SU-DHL-6 (cell line): ENCODE data around the gene LKAAEAR1.

Experiments used
- H2AFZ ChIP-seq: fragments of 200-600 bp; sonication (generic); 2 replicates; pipeline ENCODE4 v1.6.1; 2014; ENCODE audit warnings: low read depth, mild to moderate bottlenecking, moderate library complexity, mixed read lengths, antibody characterized with exemption, low read length; ENCODE audit not compliant: severe bottlenecking
- H3F3A ChIP-seq: fragments of 200-600 bp; shearing (Covaris generic); 2 replicates; pipeline ENCODE4 v1.6.0; 2016; ENCODE audit warnings: antibody characterized with exemption, mild to moderate bottlenecking; ENCODE audit not compliant: insufficient read depth
- H3K27ac ChIP-seq: fragments of 200-600 bp; sonication (generic); 2 replicates; pipeline ENCODE4 v1.5.1; 2016; ENCODE audit warnings: low read depth, mild to moderate bottlenecking, low read length, moderate library complexity, mixed read lengths
- H3K27me3 ChIP-seq: fragments of 200-600 bp; sonication (generic), shearing (Covaris generic); 2 replicates; pipeline ENCODE4 v1.6.0; 2014; ENCODE audit warnings: mild to moderate bottlenecking, low read length
- H3K36me3 ChIP-seq: fragments of 200-600 bp; sonication (generic); 2 replicates; pipeline ENCODE4 v1.6.1; 2014; ENCODE audit warnings: mild to moderate bottlenecking, low read length, mixed read lengths
- H3K4me2 ChIP-seq: fragments of 300-600, 200-600 bp; shearing (Covaris generic), sonication (generic); 2 replicates; pipeline ENCODE4 v1.6.0; 2014; ENCODE audit warnings: low read length, low read depth, mild to moderate bottlenecking; ENCODE audit not compliant: poor library complexity, severe bottlenecking
- H3K4me3 ChIP-seq: fragments of 200-600 bp; sonication (generic); 2 replicates; pipeline ENCODE4 v1.5.1; 2014; ENCODE audit warnings: antibody characterized with exemption, low read length, mild to moderate bottlenecking, mixed read lengths; ENCODE audit not compliant: insufficient read depth, poor library complexity, severe bottlenecking
- H3K79me2 ChIP-seq: fragments of 200-600 bp; sonication (generic); 2 replicates; pipeline ENCODE4 v1.6.1; 2014; ENCODE audit warnings: mild to moderate bottlenecking, low read length, moderate library complexity; ENCODE audit not compliant: insufficient read depth
- H3K9ac ChIP-seq: fragments of 200-600 bp; sonication (generic); 2 replicates; pipeline ENCODE4 v1.7.0; 2014; ENCODE audit warnings: mild to moderate bottlenecking, low read length
- H3K9me2 ChIP-seq: fragments of 200-600 bp; sonication (generic); replicated peaks from 2 replicates; pipeline ENCODE4 v1.6.1; 2014; ENCODE audit warnings: low read length; ENCODE audit not compliant: insufficient read depth
- H3K9me3 ChIP-seq: fragments of 200-600 bp; sonication (generic); 2 replicates; pipeline ENCODE4 v1.6.1; 2014; ENCODE audit warnings: low read length, mixed read lengths; ENCODE audit not compliant: insufficient read depth
- H4K20me1 ChIP-seq: fragments of 200-600 bp; sonication (generic); 2 replicates; pipeline ENCODE4 v1.6.1; 2014; ENCODE audit warnings: low read depth, mild to moderate bottlenecking, antibody characterized with exemption, low read length, moderate library complexity, mixed read lengths
- CTCF ChIP-seq: fragments of 200-600 bp; sonication (generic); IDR thresholded peaks from one replicate; pipeline ENCODE4 v1.5.1; 2017; ENCODE audit warnings: antibody characterized with exemption, mild to moderate bottlenecking, low read length, moderate library complexity; ENCODE audit not compliant: insufficient read depth, poor library complexity, severe bottlenecking
- EZH2phosphoT487 ChIP-seq: fragments of 200-600 bp; sonication (generic), shearing (Covaris generic); conservative IDR thresholded peaks from 2 replicates; pipeline ENCODE4 v1.6.1; 2018; ENCODE audit warnings: mild to moderate bottlenecking, antibody characterized with exemption, low read length, moderate library complexity, mixed read lengths

The LKAAEAR1 gene

GRCh38 chr20:64114356-64114971 lies 30.3 kb upstream of the LKAAEAR1 start:
- no peak overlapping the region for H3K4me3 ChIP-seq
- no peak overlapping the region for H3K4me2 ChIP-seq
- no peaks in the 10 kb centered on the region for H3K27me3 ChIP-seq

GRCh38 chr20:64113796-64114355 lies 29.7 kb upstream of the LKAAEAR1 start:
- Histone ChIP-seq H2AFZ (no peak overlapping the region), H3K27me3 (no peaks in the 10 kb centered on the region), H3K27ac (no peak overlapping the region), H3K9me3 (no peaks in the 10 kb centered on the region), H3K4me3 (no peak overlapping the region), H3K36me3 (no peaks in the 10 kb centered on the region), H3K79me2 (no peaks in the 10 kb centered on the region), H3K9me2 (no peaks in the 10 kb centered on the region), H3F3A (no peaks in the 10 kb centered on the region), H4K20me1 (no peaks in the 10 kb centered on the region), H3K4me2 (no peak overlapping the region), H3K9ac (no peak overlapping the region)
- no peak for TF ChIP-seq CTCF
- no peak for TF ChIP-seq EZH2phosphoT487

More at GRCh38 chr20:64114356-64114971, 30.3 kb upstream of the LKAAEAR1 start:
- Histone ChIP-seq H3K36me3 (no peaks in the 10 kb centered on the region), H3K79me2 (no peaks in the 10 kb centered on the region), H3K27ac (no peak overlapping the region), H4K20me1 (no peaks in the 10 kb centered on the region), H3K9me2 (no peaks in the 10 kb centered on the region), H3F3A (no peaks in the 10 kb centered on the region), H3K9ac (no peak overlapping the region), H2AFZ (no peak overlapping the region), H3K9me3 (no peaks in the 10 kb centered on the region)
- TF ChIP-seq EZH2phosphoT487 (no peak), CTCF (no peak)

- Histone ChIP-seq H3K9me2 (no peaks in the 10 kb centered on the region), H3K9ac (no peak overlapping the region), H3K27ac (no peak overlapping the region), H3K4me3 (no peak overlapping the region), H3K9me3 (no peaks in the 10 kb centered on the region), H3F3A (no peaks in the 10 kb centered on the region), H4K20me1 (no peaks in the 10 kb centered on the region), H3K4me2 (no peak overlapping the region), H3K79me2 (no peaks in the 10 kb centered on the region), H3K27me3 (no peaks in the 10 kb centered on the region), H2AFZ (no peak overlapping the region), H3K36me3 (no peaks in the 10 kb centered on the region)
- TF ChIP-seq CTCF (no peak), EZH2phosphoT487 (no peak)
Observed at GRCh38 chr20:64113444-64113775, 29.2 kb upstream of the LKAAEAR1 start.
